B cell (primary cell): ENCODE measurements around the gene MAP3K2. TPM values are rescaled to one million over a fixed set of nuclear protein-coding genes. Genes with fewer than 3 reads are reported as not detected.

ENCODE experiments used
- ATAC-seq: fragments of 200-7000 bp; cut with Tn5 transposase; one replicate; pipeline ENCODE4 v1.10.0; 2021; ENCODE audit warnings: low read depth, mild to moderate bottlenecking, moderate number of reproducible peaks, moderate library complexity
- CTCF ChIA-PET: fragments of 350-600 bp; sonication (Branson Sonifier 250); formaldehyde crosslinking; loops from one replicate; lab custom pipeline; 2021; ENCODE audit warnings: antibody characterized with exemption, inconsistent platforms; lab: Charles Lee
- POLR2A ChIA-PET: fragments of 350-600 bp; sonication (Branson Sonifier 250); formaldehyde crosslinking; loops from one replicate; lab custom pipeline; 2021; ENCODE audit warnings: antibody characterized with exemption; lab: Charles Lee
- DNase-seq: peaks from one replicate; pipeline ENCODE4 v3.0.0; 2013
- H2AFZ ChIP-seq: 2 replicates; pipeline ENCODE4 v1.6.1; 2012; ENCODE audit warnings: mild to moderate bottlenecking, low read depth, low read length; ENCODE audit not compliant: insufficient read depth, poor library complexity, severe bottlenecking
- H3K27ac ChIP-seq, 2 donors: 1 replicate in 1 of 2; 2 replicates in 1 of 2; pipeline ENCODE4 v1.5.1; 2012 to 2013; ENCODE audit warnings: low read length in 2 of 2, mild to moderate bottlenecking in 2 of 2, moderate library complexity in 1 of 2
- H3K27me3 ChIP-seq, 4 experiments: fragments of 200-600 bp in 1 of 4; sonication (generic) in 1 of 4; replicated peaks in 1 of 4; 1 replicate in 2 of 4; 2 replicates in 2 of 4; pipeline versions ENCODE4 v1.6.1 to v1.7.0; 2013 to 2016; ENCODE audit warnings: low read length in 3 of 4, mild to moderate bottlenecking in 2 of 4, mixed read lengths in 1 of 4, moderate library complexity in 1 of 4; ENCODE audit not compliant: insufficient read depth in 4 of 4, control insufficient read depth in 3 of 4; ENCODE audit errors: control extremely low read depth in 1 of 4
- H3K36me3 ChIP-seq, 2 experiments: replicated peaks in 1 of 2; 1 replicate in 1 of 2; 2 replicates in 1 of 2; pipeline versions ENCODE4 v1.6.1 to v1.7.1; 2013; ENCODE audit warnings: low read length in 1 of 2; ENCODE audit not compliant: insufficient read depth in 2 of 2, control insufficient read depth in 1 of 2; ENCODE audit errors: control extremely low read depth in 1 of 2, extremely low read depth in 1 of 2
- H3K4me1 ChIP-seq, 2 donors: fragments of 200-600 bp in 1 of 2; sonication (generic) in 1 of 2; 1 replicate in 1 of 2; 2 replicates in 1 of 2; pipeline versions ENCODE4 v1.5.1 to v1.6.1; 2013 to 2017; ENCODE audit warnings: low read length in 2 of 2; ENCODE audit not compliant: control insufficient read depth in 2 of 2, insufficient read depth in 2 of 2
- H3K4me2 ChIP-seq: replicated peaks from 2 replicates; pipeline ENCODE3; 2012; ENCODE audit warnings: mild to moderate bottlenecking, low read depth, low read length; ENCODE audit not compliant: poor library complexity, severe bottlenecking
- H3K4me3 ChIP-seq, 5 experiments: fragments of 200-600 bp in 1 of 5; sonication (generic) in 1 of 5; 1 replicate in 3 of 5; 2 replicates in 2 of 5; pipeline versions ENCODE4 v1.5.1 to v1.7.0; 2011 to 2016; ENCODE audit warnings: low read length in 4 of 5, mild to moderate bottlenecking in 4 of 5, low read depth in 2 of 5, control low read depth in 1 of 5, moderate library complexity in 1 of 5; ENCODE audit not compliant: insufficient read depth in 1 of 5; ENCODE audit errors: control extremely low read depth in 1 of 5, extremely low read depth in 1 of 5
- H3K79me2 ChIP-seq: fragments of 200-600 bp; sonication (generic); one replicate; pipeline ENCODE4 v1.6.0; 2016; ENCODE audit warnings: low read length; ENCODE audit not compliant: control insufficient read depth, insufficient read depth
- H3K9ac ChIP-seq: fragments of 200-600 bp; sonication (generic); 2 replicates; pipeline ENCODE4 v1.6.1; 2017; ENCODE audit warnings: mild to moderate bottlenecking, low read length, moderate library complexity
- H3K9me3 ChIP-seq, 3 donors: one replicate each; pipeline versions ENCODE4 v1.6.1 to v1.7.1; 2013; ENCODE audit warnings: low read length in 2 of 3; ENCODE audit not compliant: control insufficient read depth in 2 of 3, insufficient read depth in 1 of 3; ENCODE audit errors: control extremely low read depth in 1 of 3
- H4K20me1 ChIP-seq: 2 replicates; pipeline ENCODE4 v1.6.0; 2012; ENCODE audit warnings: mild to moderate bottlenecking, low read length; ENCODE audit not compliant: insufficient read depth, control insufficient read depth, poor library complexity, severe bottlenecking
- H3K27ac Mint-ChIP-seq: one replicate; pipeline ENCODE4 v1.8.0; 2021; ENCODE audit warnings: mixed read lengths
- H3K27me3 Mint-ChIP-seq: one replicate; pipeline ENCODE4 v1.8.0; 2021; ENCODE audit warnings: mixed read lengths
- H3K4me1 Mint-ChIP-seq: one replicate; pipeline ENCODE4 v1.8.0; 2021; ENCODE audit warnings: mixed read lengths
- H3K4me3 Mint-ChIP-seq: one replicate; pipeline ENCODE4 v1.8.0; 2021; ENCODE audit warnings: mixed read lengths
- H3K9me3 Mint-ChIP-seq: one replicate; pipeline ENCODE4 v1.8.0; 2022; ENCODE audit warnings: mixed read lengths; ENCODE audit not compliant: insufficient read depth
- CTCF ChIP-seq: fragments of 200-600 bp; IDR thresholded peaks from one replicate; pipeline ENCODE4 v1.8.0; 2022; ENCODE audit warnings: antibody characterized with exemption, mild to moderate bottlenecking
- EZH2 ChIP-seq: IDR thresholded peaks from 2 replicates; pipeline ENCODE4 v1.6.1; 2012; ENCODE audit warnings: borderline replicate concordance, low read depth, mild to moderate bottlenecking, moderate library complexity, low read length; ENCODE audit not compliant: insufficient read depth, poor library complexity, severe bottlenecking
- WGBS: methylation state at CpG from one replicate; pipeline ENCODE4 v1.1.5; 2013; ENCODE audit warnings: missing lambda C conversion rate; ENCODE audit not compliant: insufficient coverage; 5-methylcytosine and 5-hydroxymethylcytosine counted together
- intact Hi-C: fragments of 100-400 bp; cut with micrococcal nuclease; formaldehyde crosslinking; loops from one replicate; pipeline ENCODE4 v1.10.0; 2022
- polyA plus RNA-seq: library from polyadenylated mRNA; depleted of rRNA; stranded (reverse); fragments of >200 nt; gene quantifications from 2 replicates; pipeline ENCODE4 v1.2.3, GENCODE V29; 2012
- total RNA-seq, 2 donors: library from RNA; stranded (reverse); fragments of 120-200 nt in 1 of 2; gene quantifications; 1 replicate in 1 of 2; 2 replicates in 1 of 2; pipeline versions ENCODE4 v1.2.3 to v1.2.4, GENCODE V29; 2013 to 2022

Gene MAP3K2
- total and polyA plus RNA-seq, 2 donors (not counting 1 experiment from before 2014, with no cell fraction given), result 9.9 to 118 TPM

GRCh38 chr2:127347734-127348392 is 39.9 kb downstream of the MAP3K2 start:
- ChIA-PET CTCF (no interaction called here), POLR2A (no interaction called here)
- TF ChIP-seq CTCF (no peak), EZH2 (no peak)
- H3K27me3 ChIP-seq, result no peaks in the 10 kb centered on the region
- Mint-ChIP-seq H3K9me3 (no peaks in the 10 kb centered on the region), H3K27ac (no peak overlapping the region), H3K4me1 (peaks cover 71% of the 10 kb centered on the region), H3K27me3 (no peaks in the 10 kb centered on the region), H3K4me3 (peak overlapping the region; percentile 32)
- H3K9me3 ChIP-seq, result no peaks in the 10 kb centered on the region
- intact Hi-C loops, result loop anchor here (5.0 kb wide), 1 partner anchor 34 kb away; no protein-coding TSS in a partner anchor
- H2AFZ ChIP-seq, result no peak overlapping the region
- ATAC-seq, result no peak
- peaks cover 84% of the 10 kb centered on the region for H4K20me1 ChIP-seq
- peak overlapping the region in 1 of 5 experiments; percentile 45 for H3K4me3 ChIP-seq
- H3K4me1 ChIP-seq, result peaks cover 27 to 52% of the 10 kb centered on the region in 2 donors
- H3K27ac ChIP-seq, result peak overlapping the region in 1 of 2 donors; percentile 45
- no peak for DNase-seq
- peak overlapping the region; percentile 67 for H3K4me2 ChIP-seq
- H3K79me2 ChIP-seq, result peaks cover 98% of the 10 kb centered on the region
- WGBS, result no CpG with 5 or more reads among the region's 1 CpG
- H3K36me3 ChIP-seq, result peaks cover 3 to 4% of the 10 kb centered on the region in 2 experiments
- H3K9ac ChIP-seq, result no peak overlapping the region

DNA sequence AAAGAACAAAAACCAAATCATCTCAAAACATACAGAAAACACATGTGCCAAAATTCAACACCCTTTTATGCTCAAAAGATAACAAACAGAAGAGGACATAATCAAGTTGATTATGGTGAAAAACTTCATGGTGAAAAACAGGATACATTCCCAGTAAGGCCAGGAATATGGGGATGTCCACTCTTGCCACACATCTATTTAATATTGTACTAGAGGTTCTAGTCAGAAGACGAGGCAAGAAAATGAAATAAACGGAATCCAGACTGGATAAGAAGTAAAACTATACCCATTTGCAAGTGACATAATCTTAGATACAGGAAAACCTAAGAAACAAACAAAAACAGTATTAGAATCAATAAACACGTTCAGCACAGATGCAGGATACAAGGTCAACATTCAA is 40.8 kb downstream of the MAP3K2 start:
- peaks cover 84% of the 10 kb centered on the region for H4K20me1 ChIP-seq
- ChIA-PET POLR2A (no interaction called here), CTCF (no interaction called here)
- Mint-ChIP-seq H3K27ac (no peak overlapping the region), H3K9me3 (no peaks in the 10 kb centered on the region), H3K4me1 (peaks cover 74% of the 10 kb centered on the region), H3K4me3 (peak overlapping the region; percentile 0), H3K27me3 (no peaks in the 10 kb centered on the region)
- ATAC-seq (no peak), DNase-seq (no peak)
- peaks cover under 1 to 7% of the 10 kb centered on the region in 2 experiments for H3K36me3 ChIP-seq
- H3K79me2 ChIP-seq, result peaks cover 97% of the 10 kb centered on the region
- intact Hi-C loops, result loop anchor here (5.0 kb wide), 1 partner anchor 35 kb away; no protein-coding TSS in a partner anchor
- H3K4me2 ChIP-seq, result no peak overlapping the region
- no peak overlapping the region for H3K4me3 ChIP-seq
- H3K27ac ChIP-seq, result no peak overlapping the region
- H3K4me1 ChIP-seq, result peaks cover 24 to 55% of the 10 kb centered on the region in 2 donors
- H2AFZ ChIP-seq, result no peak overlapping the region
- no peaks in the 10 kb centered on the region for H3K9me3 ChIP-seq
- no peaks in the 10 kb centered on the region for H3K27me3 ChIP-seq
- WGBS, result no CpG with 5 or more reads among the region's 3 CpGs
- TF ChIP-seq CTCF (no peak), EZH2 (no peak)
- H3K9ac ChIP-seq, result no peak overlapping the region
